AG08396 (cell line): ENCODE measurements around the gene DFFA.
"Not testable (repeated sequence)": the region's sequence is repeated elsewhere in the genome, so short reads cannot be mapped to it uniquely, and the experiment has no call there.

Source experiments
- DNase-seq: peaks from one replicate; pipeline ENCODE4 v3.0.0; 2012; ENCODE audit warnings: low spot score, mixed read lengths

The DFFA gene

DNA sequence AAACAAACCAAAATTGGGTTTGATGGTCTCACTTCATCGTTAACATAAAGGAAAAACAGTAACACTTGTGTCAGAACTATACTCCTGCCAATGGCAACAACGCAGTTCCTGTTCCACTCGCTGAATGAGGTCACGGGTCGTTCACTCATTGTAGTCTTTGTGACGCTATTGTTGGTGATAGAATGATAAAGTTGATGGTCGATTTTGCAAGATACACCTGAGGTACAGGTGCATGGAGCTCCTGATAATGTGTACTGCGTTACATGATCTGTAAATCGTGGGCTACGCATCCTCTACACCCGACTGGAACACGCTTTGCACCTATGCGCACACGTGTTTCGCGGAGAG is 42.5 kb downstream of the DFFA start:
- peak; percentile 33 for DNase-seq

DNA sequence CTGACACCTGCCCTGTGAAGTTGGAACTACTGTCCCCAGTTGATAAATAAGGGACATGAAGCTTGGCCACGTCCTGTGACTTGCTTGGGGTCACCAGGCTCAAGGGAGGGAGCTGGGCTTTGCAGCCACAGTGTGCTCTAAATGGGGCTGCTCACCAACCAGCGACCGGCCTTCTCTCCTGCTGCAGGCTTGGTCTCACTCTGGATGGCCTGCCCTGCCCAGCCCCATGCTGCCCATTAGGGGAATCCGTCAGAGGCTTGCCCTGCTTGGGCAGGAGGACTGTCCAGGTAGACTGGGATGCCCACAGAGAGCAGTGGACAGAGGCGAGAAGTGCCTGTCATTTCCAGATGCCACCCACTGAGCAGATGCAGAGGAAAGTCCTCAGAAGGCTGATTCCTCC is 43.3 kb downstream of the DFFA start:
- DNase-seq, result no peak

DNA sequence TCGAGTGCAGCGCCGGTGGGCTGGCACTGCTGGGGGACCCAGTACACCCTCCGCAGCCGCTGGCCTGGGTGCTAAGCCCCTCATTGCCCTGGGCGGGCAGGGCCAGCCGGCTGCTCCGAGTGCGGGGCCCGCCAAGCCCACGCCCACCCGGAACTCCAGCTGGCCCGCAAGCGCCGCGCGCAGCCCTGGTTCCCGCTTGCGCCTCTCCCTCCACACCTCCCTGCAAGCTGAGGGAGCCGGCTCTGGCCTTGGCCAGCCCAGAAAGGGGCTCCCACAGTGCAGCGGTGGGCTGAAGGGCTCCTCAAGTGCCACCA is 45.8 kb downstream of the DFFA start:
- DNase-seq, result not testable (repeated sequence)

DNA sequence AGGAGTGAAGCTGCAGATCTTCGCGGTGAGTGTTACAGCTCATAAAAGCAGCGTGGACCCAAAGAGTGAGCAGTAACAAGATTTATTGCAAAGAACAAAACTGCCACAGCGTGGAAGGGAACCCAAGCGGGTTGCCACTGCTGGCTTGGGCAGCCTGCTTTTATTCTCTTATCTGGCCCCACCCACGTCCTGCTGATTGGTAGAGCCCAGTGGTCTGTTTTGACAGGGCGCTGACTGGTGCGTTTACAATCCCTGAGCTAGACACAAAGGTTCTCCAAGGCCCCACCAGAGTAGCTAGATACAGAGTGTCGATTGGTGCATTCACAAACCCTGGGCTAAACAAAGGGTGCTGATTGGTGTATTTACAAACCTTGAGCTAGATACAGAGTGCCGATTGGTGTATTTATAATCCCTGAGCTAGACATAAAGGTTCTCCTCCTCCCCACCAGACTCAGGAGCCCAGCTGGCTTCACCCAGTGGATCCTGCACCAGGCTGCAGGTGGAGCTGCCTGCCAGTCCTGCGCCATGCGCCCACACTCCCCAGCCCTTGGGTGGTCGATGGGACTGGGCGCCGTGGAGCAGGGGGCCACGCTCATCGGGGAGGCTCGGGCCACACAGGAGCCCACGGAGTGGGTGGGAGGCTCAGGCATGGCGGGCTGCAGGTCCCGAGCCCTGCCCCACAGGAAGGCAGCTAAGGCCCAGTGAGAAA is 46.3 kb downstream of the DFFA start:
- DNase-seq, result not testable (repeated sequence)

DNA sequence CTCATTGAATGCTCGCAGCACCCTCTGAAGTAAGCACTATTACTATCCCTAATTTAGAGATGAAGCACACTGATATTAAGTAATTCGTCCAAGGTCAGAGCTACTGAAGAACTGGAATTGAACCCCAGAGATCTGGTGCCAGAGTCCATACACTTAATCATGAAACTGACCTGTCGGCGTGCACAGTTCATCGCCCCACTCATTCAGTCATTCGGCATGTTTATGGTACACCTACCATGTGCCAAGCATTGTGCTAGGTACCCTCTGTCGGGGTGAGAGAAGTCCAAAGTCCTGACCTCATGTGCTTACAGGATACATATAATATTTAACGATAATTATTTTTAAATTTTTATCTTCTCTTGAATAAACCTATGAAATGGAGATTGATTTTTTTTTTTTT is 47.7 kb downstream of the DFFA start:
- no peak for DNase-seq

DNA sequence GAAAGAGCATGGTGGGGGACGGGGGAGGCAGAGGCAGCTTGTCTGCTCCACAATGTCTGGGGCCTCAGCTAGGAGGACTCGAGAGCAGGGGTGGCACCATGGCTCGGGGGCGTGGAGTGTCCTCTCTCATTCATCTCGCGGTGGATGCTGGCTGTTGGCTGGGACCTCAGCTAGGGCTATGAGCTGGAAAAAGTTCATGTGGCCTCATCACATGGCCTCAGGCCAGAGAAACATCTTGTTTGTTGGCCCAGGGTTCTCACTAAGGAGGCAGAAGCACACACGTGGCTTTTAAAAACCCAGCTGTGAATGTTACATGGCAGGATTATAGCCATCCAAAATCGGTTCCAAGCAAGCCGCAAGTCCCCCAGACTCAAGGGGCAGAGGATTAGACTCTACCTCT is 48.3 kb downstream of the DFFA start:
- DNase-seq, result peak; percentile 59

DNA sequence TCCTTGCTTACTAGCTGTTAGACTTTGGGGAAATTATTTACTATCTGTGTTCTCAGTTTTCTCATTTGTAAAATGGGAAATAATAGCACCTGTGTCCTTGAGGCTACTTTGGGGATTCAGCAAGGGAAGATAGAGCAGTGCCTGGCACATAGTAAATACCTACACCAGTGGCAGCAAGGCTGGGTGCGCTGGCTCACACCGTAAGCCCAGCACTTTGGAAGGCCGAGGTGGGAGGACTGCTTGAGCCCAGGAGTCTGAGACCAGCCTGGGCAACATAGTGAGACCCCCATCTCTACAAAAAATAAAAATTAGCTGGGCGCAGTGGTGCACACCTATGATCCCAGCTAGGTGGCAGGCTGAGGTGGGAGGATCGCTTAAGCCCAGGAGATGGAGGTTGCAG is 50.7 kb downstream of the DFFA start:
- DNase-seq, result no peak

DNA sequence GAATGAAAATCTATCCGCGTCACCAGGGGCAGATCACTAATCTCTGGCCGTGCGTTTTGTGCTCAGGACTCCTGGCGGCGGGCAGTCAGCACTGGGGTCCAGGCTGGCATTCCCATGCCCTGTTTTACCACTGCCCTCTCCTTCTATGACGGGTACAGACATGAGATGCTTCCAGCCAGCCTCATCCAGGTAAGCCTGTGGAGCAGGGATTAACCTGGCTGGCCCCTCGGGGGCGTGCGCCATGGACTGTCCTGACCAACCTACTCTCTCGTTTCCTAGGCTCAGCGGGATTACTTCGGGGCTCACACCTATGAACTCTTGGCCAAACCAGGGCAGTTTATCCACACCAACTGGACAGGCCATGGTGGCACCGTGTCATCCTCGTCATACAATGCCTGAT is 53.0 kb downstream of the DFFA start:
- DNase-seq, result no peak

DNA sequence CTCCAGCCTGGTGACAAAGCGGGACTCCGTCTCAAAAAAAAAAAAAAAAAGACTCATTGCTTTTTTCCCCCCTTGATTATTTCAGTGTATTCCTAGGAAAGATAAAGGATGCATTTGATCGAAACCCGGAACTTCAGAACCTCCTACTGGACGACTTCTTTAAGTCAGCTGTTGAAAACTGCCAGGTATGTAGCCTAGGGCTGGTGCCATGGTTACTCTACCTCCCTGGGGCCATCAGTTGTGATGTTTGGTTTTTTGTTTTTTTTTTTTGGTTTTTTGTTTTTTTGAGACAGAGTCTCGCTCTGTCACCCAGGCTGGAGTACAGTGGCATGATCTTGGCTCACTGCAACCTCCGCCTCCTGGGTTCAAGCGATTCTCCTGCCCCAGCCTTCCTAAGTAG is 53.6 kb downstream of the DFFA start:
- not testable (repeated sequence) for DNase-seq

DNA sequence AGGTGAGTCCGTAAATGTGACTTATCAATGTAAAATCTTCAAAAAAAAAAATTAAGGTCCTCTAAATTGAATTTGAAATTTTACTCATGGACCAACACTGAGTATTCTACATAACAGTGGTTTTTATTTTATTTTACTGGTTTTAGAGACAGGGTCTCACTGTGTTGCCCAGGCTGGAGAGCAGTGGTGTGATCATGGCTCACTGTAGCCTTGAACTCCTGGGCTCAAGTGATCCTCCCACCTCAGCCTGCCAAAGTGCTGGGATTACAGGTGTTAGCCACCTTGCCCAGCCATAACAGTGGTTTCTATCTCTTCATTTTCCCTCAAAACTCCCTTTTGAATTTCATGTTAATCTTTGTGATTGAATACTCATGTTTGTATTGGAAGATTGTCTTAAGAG is 56.4 kb downstream of the DFFA start:
- DNase-seq, result not testable (repeated sequence)

DNA sequence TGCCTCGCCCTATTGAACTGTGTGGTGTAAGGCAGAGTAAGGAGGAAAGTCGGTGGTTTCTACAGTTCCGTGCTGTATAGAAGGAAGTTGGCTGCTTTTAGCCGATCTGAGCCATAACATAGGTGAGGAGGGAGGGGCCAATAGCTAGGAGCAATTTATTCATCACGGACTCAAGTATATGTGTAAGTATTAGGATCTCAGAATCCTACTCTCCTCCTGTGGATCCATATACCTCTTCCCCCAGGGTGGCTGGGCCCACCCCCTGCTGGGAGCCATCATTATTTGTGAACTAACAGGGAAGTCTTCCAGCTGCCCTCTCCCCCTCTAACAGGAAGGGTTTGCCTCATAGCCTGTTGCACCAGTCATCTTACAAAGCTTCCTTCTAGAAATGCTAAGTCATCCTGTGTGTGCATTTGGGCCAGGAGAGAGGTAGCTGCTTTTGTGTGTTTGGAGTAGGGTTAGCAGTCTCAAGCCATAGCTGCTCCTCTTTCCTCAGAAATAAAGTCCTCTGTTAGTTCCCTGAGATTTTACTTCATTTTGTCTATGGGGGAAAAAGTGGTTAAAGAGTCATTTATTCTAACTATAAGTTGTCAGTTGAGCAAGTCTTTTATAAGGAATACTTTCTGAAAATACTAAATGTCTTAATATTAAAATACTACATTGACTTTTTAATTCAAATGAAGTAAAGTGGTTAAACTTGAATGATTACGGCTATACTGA is 57.0 kb downstream of the DFFA start:
- DNase-seq, result peak; percentile 55

DNA sequence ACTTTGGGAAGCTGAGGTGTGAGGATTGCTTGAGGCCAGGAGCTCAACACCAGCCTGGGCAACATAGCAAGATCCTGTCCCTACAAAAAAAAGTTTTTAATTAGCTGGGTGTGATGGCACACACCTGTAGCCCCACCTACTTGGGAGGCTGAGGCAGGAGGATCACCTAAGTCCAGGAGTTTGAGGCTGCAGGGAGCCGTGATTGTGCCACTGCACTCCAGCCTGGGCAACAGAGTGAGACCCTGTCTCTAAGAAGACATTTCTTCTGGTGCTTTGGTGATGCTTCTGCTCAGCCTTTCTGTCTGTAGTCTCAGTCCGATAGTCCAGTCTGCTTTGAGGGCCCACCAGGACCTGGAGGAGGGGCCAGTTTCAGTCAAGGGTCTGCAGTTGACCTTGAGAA is 65.1 kb downstream of the DFFA start:
- no peak for DNase-seq
